Spleen (tissue), 3 donors: ENCODE results near the gene AMOTL2.

Experiments
- POLR2A ChIP-seq, 3 donors: fragments of 450-650 bp; IDR thresholded peaks; one replicate each; pipeline ENCODE4 v1.5.1; 2017; ENCODE audit warnings: antibody characterized with exemption in 3 of 3, mild to moderate bottlenecking in 1 of 3
- POLR2AphosphoS5 ChIP-seq, 3 donors: sonication (generic); formaldehyde crosslinking; IDR thresholded peaks; one replicate each; pipeline ENCODE4 v1.5.1; 2017; ENCODE audit warnings: antibody characterized with exemption in 3 of 3

- no peak for TF ChIP-seq POLR2A (IDR thresholded peaks at IDR 0.05)
- no peak for TF ChIP-seq POLR2AphosphoS5 (IDR thresholded peaks at IDR 0.05)
These were observed 50.0 kb downstream of the AMOTL2 start for GRCh38 chr3:134323966-134324962.
